IMR-90 (cell line): ENCODE results near the gene SPDYC. TPM values are rescaled to one million over a fixed set of nuclear protein-coding genes. Genes with fewer than 3 reads are reported as not detected.

Experiments
- ATAC-seq: fragments of 200-7000 bp; cut with Tn5 transposase; 2 replicates; pipeline ENCODE4 v1.9.1; 2020; ENCODE audit warnings: low read depth, mild to moderate bottlenecking, moderate library complexity
- BruUV-seq: library from RNA; stranded (reverse); fragments of 400-500 nt; replicated peaks from 2 replicates; lab custom pipeline; 2021; lab: Mats Ljungman, UMichigan
- CTCF ChIA-PET: fragments of 300-600 bp; formaldehyde crosslinking; extraction: SDS; loops from one replicate; lab custom pipeline; 2021; ENCODE audit warnings: antibody characterized with exemption; lab: Yijun Ruan, JAX
- POLR2A ChIA-PET: fragments of 300-600 bp; sonication (Branson Sonifier 250); formaldehyde crosslinking; loops from one replicate; lab custom pipeline; 2022; ENCODE audit warnings: antibody characterized with exemption; ENCODE audit not compliant: unreplicated experiment; lab: Charles Lee
- DNase-seq: peaks from one replicate; pipeline ENCODE4 v3.0.0; 2013
- H2AFZ ChIP-seq: replicated peaks from 2 replicates; pipeline ENCODE3; 2013; ENCODE audit warnings: low read length, mild to moderate bottlenecking; ENCODE audit not compliant: poor library complexity
- H2AK5ac ChIP-seq: 2 replicates; pipeline ENCODE4 v1.6.1; 2013; ENCODE audit warnings: low read depth, low read length, inconsistent platforms
- H2AK9ac ChIP-seq: replicated peaks from 2 replicates; pipeline ENCODE3; 2013; ENCODE audit warnings: mild to moderate bottlenecking, low read depth, low read length, moderate library complexity; ENCODE audit not compliant: poor library complexity
- H2BK120ac ChIP-seq: 2 replicates; pipeline ENCODE4 v1.6.1; 2013; ENCODE audit warnings: low read depth, low read length, inconsistent platforms
- H2BK15ac ChIP-seq: 3 replicates; pipeline ENCODE4 v1.6.1; 2013; ENCODE audit warnings: low read depth, low read length, inconsistent platforms
- H2BK20ac ChIP-seq: 2 replicates; pipeline ENCODE4 v1.6.1; 2013; ENCODE audit warnings: low read depth, mild to moderate bottlenecking, inconsistent platforms, low read length, moderate library complexity
- H2BK5ac ChIP-seq: 2 replicates; pipeline ENCODE4 v1.6.1; 2013; ENCODE audit warnings: mild to moderate bottlenecking, low read depth, low read length, inconsistent platforms; ENCODE audit not compliant: poor library complexity, severe bottlenecking
- H3K14ac ChIP-seq: replicated peaks from 2 replicates; pipeline ENCODE4 v1.6.1; 2013; ENCODE audit warnings: low read depth, low read length, inconsistent platforms
- H3K18ac ChIP-seq: 2 replicates; pipeline ENCODE4 v1.6.1; 2013; ENCODE audit warnings: low read depth, low read length, control low read depth
- H3K23ac ChIP-seq: 2 replicates; pipeline ENCODE4 v1.6.1; 2013; ENCODE audit warnings: low read depth, low read length, inconsistent platforms
- H3K27ac ChIP-seq: 2 replicates; pipeline ENCODE4 v1.5.1; 2013; ENCODE audit warnings: mild to moderate bottlenecking, control low read depth, low read length; ENCODE audit not compliant: insufficient read depth
- H3K27me3 ChIP-seq: 2 replicates; pipeline ENCODE4 v1.6.1; 2013; ENCODE audit warnings: low read length; ENCODE audit not compliant: control insufficient read depth, insufficient read depth
- H3K36me3 ChIP-seq: 2 replicates; pipeline ENCODE4 v1.6.1; 2013; ENCODE audit warnings: low read length, mixed read lengths; ENCODE audit not compliant: control insufficient read depth, insufficient read depth
- H3K4ac ChIP-seq: 2 replicates; pipeline ENCODE4 v1.6.1; 2013; ENCODE audit warnings: low read depth, low read length, inconsistent platforms
- H3K4me1 ChIP-seq: 2 replicates; pipeline ENCODE4 v1.6.1; 2013; ENCODE audit warnings: low read length, mixed read lengths; ENCODE audit not compliant: control insufficient read depth, insufficient read depth
- H3K4me2 ChIP-seq: 2 replicates; pipeline ENCODE4 v1.6.1; 2013; ENCODE audit warnings: low read depth, mild to moderate bottlenecking, control low read depth, low read length, moderate library complexity
- H3K4me3 ChIP-seq: 2 replicates; pipeline ENCODE4 v1.5.1; 2013; ENCODE audit warnings: low read depth, mild to moderate bottlenecking, control low read depth, low read length, moderate library complexity; ENCODE audit not compliant: insufficient read depth
- H3K56ac ChIP-seq: 2 replicates; pipeline ENCODE4 v1.6.1; 2013; ENCODE audit warnings: low read length, inconsistent platforms; ENCODE audit not compliant: insufficient read depth; ENCODE audit errors: extremely low read depth
- H3K79me1 ChIP-seq, 2 experiments: 2 replicates each; pipeline ENCODE4 v1.6.1; 2013; ENCODE audit warnings: low read length in 2 of 2, inconsistent platforms in 1 of 2, low read depth in 1 of 2
- H3K9ac ChIP-seq: 2 replicates; pipeline ENCODE4 v1.6.1; 2013; ENCODE audit warnings: low read depth, low read length, control low read depth
- H3K9me1 ChIP-seq: 2 replicates; pipeline ENCODE4 v1.6.1; 2013; ENCODE audit warnings: low read length, inconsistent platforms; ENCODE audit not compliant: insufficient read depth
- H3K9me3 ChIP-seq: 2 replicates; pipeline ENCODE4 v1.6.1; 2013; ENCODE audit warnings: low read length; ENCODE audit not compliant: control insufficient read depth, insufficient read depth
- H4K20me1 ChIP-seq: 2 replicates; pipeline ENCODE4 v1.6.1; 2013; ENCODE audit warnings: low read length, inconsistent platforms; ENCODE audit not compliant: insufficient read depth
- H4K5ac ChIP-seq: 2 replicates; pipeline ENCODE4 v1.6.1; 2013; ENCODE audit warnings: mild to moderate bottlenecking, low read depth, low read length, control low read depth
- H4K8ac ChIP-seq, 2 experiments: 2 replicates each; pipeline ENCODE4 v1.6.1; 2013; ENCODE audit warnings: low read depth in 2 of 2, low read length in 2 of 2, control low read depth in 1 of 2, inconsistent platforms in 1 of 2
- H4K91ac ChIP-seq: 2 replicates; pipeline ENCODE4 v1.6.1; 2013; ENCODE audit warnings: low read depth, low read length, inconsistent platforms; ENCODE audit not compliant: insufficient read depth
- CTCF ChIP-seq: conservative IDR thresholded peaks from 2 replicates; pipeline ENCODE4 v1.5.1; 2012; ENCODE audit warnings: mild to moderate bottlenecking, low read depth, low read length, improper control_type of control experiment
- MAFK ChIP-seq: IDR thresholded peaks from 2 replicates; pipeline ENCODE4 v1.6.1; 2012; ENCODE audit warnings: low read depth, low read length, improper control_type of control experiment
- MAZ ChIP-seq: IDR thresholded peaks from 2 replicates; pipeline ENCODE4 v1.6.1; 2012; ENCODE audit warnings: low read depth, mild to moderate bottlenecking, low read length, improper control_type of control experiment, moderate library complexity, borderline replicate concordance
- POLR2A ChIP-seq: IDR thresholded peaks from 2 replicates; pipeline ENCODE4 v1.6.1; 2012; ENCODE audit warnings: mild to moderate bottlenecking, low read depth, low read length
- RAD21 ChIP-seq: IDR thresholded peaks from 2 replicates; pipeline ENCODE4 v1.6.1; 2012; ENCODE audit warnings: low read length, improper control_type of control experiment
- RFX5 ChIP-seq: IDR thresholded peaks from 2 replicates; pipeline ENCODE4 v1.8.0; 2012; ENCODE audit warnings: low read depth, mild to moderate bottlenecking, low read length, moderate library complexity
- SMC3 ChIP-seq: fragments of 150-350 bp; IDR thresholded peaks from 2 replicates; pipeline ENCODE4 v1.6.1; 2016; ENCODE audit warnings: low read depth, mild to moderate bottlenecking, antibody characterized with exemption, low read length, moderate library complexity
- WGBS, 2 experiments: methylation state at CpG; one replicate each; pipeline versions ENCODE4 v1.1.5 to v1.1.7; 2013; ENCODE audit warnings: missing lambda C conversion rate in 2 of 2; ENCODE audit not compliant: insufficient read length in 1 of 2; ENCODE audit errors: extremely low coverage in 2 of 2; 5-methylcytosine and 5-hydroxymethylcytosine counted together
- dilution Hi-C: fragments of 300-500 bp; cut with HindIII; formaldehyde crosslinking; loops from one replicate; pipeline ENCODE4 v1.14.3; 2018; ENCODE audit warnings: low sequenced_read_pairs; ENCODE audit not compliant: unreplicated experiment
- in situ Hi-C: fragments of 300-500 bp; cut with MboI; formaldehyde crosslinking; loops from 3 replicates; pipeline ENCODE4 v1.14.3; 2019; ENCODE audit warnings: low sequenced_read_pairs, inconsistent platforms, mixed read lengths
- intact Hi-C: fragments of 100-400 bp; cut with micrococcal nuclease; formaldehyde crosslinking; loops from 2 replicates; pipeline ENCODE4 v1.10.0; 2022
- polyA plus RNA-seq, 3 experiments: library from polyadenylated mRNA; depleted of rRNA; stranded (reverse); fragments of >200 nt; gene quantifications; 2 replicates each; pipeline ENCODE4 v1.2.3, GENCODE V29; 2012; ENCODE audit warnings: low replicate concordance in 1 of 3
- total RNA-seq: library from RNA; depleted of rRNA; stranded (reverse); fragments of >200 nt; gene quantifications from 2 replicates; pipeline ENCODE4 v1.2.3, GENCODE V29; 2012

The SPDYC gene
- total and polyA plus RNA-seq, 2 of the 4 experiments (the other 2 are of a cell fraction), result not detected

DNA sequence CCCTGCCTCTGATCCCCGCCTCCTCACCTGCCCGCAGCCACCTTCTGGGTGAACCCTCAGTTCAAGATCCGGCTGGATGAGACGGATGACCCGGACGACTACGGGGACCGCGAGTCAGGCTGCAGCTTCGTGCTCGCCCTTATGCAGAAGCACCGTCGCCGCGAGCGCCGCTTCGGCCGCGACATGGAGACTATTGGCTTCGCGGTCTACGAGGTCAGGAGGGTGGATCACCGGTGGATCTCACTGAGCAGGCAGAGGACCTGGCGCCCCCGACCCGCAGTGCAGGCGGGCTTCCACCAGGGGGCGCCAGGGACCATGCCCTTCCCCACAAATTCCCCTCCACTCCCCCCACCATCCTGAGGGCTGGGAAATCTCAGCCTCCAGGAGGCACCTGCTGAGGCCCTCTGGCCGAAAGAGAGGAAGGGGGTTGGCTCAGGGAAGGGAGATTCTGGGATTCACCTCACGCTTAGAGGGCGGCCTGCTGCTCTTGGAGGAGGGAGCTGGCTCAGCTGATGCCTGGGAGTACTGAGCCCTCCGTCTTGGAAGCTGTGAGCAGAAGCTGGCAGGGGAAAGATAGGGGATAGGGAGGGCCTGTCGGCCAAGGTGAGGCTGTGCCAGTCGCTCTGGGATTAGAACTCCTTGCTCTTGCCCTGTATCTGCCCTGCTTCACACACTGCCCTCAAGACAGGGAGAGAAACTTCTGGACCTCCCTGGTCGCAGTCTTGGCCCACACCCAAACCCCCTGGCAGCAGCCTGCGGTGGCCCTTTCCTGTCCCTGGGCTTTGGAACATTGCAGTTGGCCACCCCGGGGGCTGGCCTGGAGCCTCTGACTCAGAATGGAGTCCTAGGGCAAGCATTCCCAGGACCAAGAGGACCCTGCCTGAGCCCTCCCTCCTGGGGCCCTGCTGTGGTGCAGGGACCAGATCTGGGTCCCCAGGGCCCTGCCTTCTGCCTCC is 34.9 kb downstream of the SPDYC start:
- H3K4me2 ChIP-seq, result no peak overlapping the region
- H2BK120ac ChIP-seq, result no peak overlapping the region
- DNase-seq, result peak; percentile 13
- peak overlapping the region; percentile 65 for H2AK9ac ChIP-seq
- no peak overlapping the region for H2BK20ac ChIP-seq
- H2AFZ ChIP-seq, result peak overlapping the region; percentile 33
- H3K23ac ChIP-seq, result no peak overlapping the region
- no peak overlapping the region for H3K9ac ChIP-seq
- BruUV-seq, result no TSS peak
- no peak overlapping the region for H3K18ac ChIP-seq
- in situ Hi-C loops, result no loop called here
- dilution Hi-C loops, result no loop called here
- H3K9me1 ChIP-seq, result no peaks in the 10 kb centered on the region
- H3K4me3 ChIP-seq, result no peak overlapping the region
- 96% methylated on average over 5 of the region's 38 CpGs; no CpG with 5 or more reads in 1 of the 2 experiments for WGBS, 2 experiments
- H3K56ac ChIP-seq, result no peak overlapping the region
- no peak overlapping the region for H3K27ac ChIP-seq
- TF ChIP-seq POLR2A (no peak), MAZ (peak; percentile 66), SMC3 (peak; percentile 61), RFX5 (no peak), MAFK (no peak), CTCF (peak; percentile 73), RAD21 (peak; percentile 76)
- H2BK5ac ChIP-seq, result no peak overlapping the region
- H4K8ac ChIP-seq, result no peak overlapping the region
- no peak overlapping the region for H2BK15ac ChIP-seq
- intact Hi-C loops, result loop anchor here (1.0 kb wide), 1 partner anchor 49 kb away; no protein-coding TSS in a partner anchor
- no peak overlapping the region; the same call in 1 of the 2 replicates for H4K5ac ChIP-seq
- ATAC-seq, result peak; percentile 90
- no peaks in the 10 kb centered on the region for H3K27me3 ChIP-seq
- no peaks in the 10 kb centered on the region for H3K4me1 ChIP-seq
- ChIA-PET POLR2A (interaction anchor here (0.5 kb wide), 1 partner anchor 240 kb away, joined by 3 read pairs; no protein-coding TSS in a partner anchor), CTCF (interaction anchor here (0.8 to 1.7 kb wide), 2 partner anchors 10 to 125 kb away, joined by 3 to 5 read pairs; no protein-coding TSS in a partner anchor)
- H3K36me3 ChIP-seq, result peaks cover 67% of the 10 kb centered on the region
- H4K20me1 ChIP-seq, result peaks cover 11% of the 10 kb centered on the region; the same call in 1 of the 2 replicates
- H2AK5ac ChIP-seq, result no peak overlapping the region
- no peak overlapping the region for H3K14ac ChIP-seq
- H4K91ac ChIP-seq, result no peak overlapping the region
- no peak overlapping the region for H3K4ac ChIP-seq
- peaks cover 0 to 7% of the 10 kb centered on the region in 2 experiments; a peak in 1 of 4 replicates for H3K79me1 ChIP-seq
- H3K9me3 ChIP-seq, result no peaks in the 10 kb centered on the region
